GM12891 (cell line): Measurements from ENCODE around the gene SPTAN1.

Source experiments
- PAX5 ChIP-seq: IDR thresholded peaks from 2 replicates; pipeline ENCODE4 v1.6.1; 2011; ENCODE audit warnings: low read length, moderate library complexity, mild to moderate bottlenecking; ENCODE audit not compliant: insufficient read depth, severe bottlenecking
- POLR2A ChIP-seq: IDR thresholded peaks from 2 replicates; pipeline ENCODE4 v1.6.1; 2011; ENCODE audit warnings: low read depth, low read length, control low read depth
- POLR2AphosphoS5 ChIP-seq: IDR thresholded peaks from 2 replicates; pipeline ENCODE4 v1.6.1; 2011; ENCODE audit warnings: low read depth, low read length, control low read depth
- POU2F2 ChIP-seq: IDR thresholded peaks from 2 replicates; pipeline ENCODE4 v1.6.1; 2011; ENCODE audit warnings: low read depth, mild to moderate bottlenecking, control low read depth, low read length, moderate library complexity
- SPI1 ChIP-seq: IDR thresholded peaks from 2 replicates; pipeline ENCODE4 v1.6.1; 2011; ENCODE audit warnings: low read depth, low read length, control low read depth
- TAF1 ChIP-seq: IDR thresholded peaks from 2 replicates; pipeline ENCODE4 v1.6.1; 2011; ENCODE audit warnings: low read depth, low read length, control low read depth

DNA sequence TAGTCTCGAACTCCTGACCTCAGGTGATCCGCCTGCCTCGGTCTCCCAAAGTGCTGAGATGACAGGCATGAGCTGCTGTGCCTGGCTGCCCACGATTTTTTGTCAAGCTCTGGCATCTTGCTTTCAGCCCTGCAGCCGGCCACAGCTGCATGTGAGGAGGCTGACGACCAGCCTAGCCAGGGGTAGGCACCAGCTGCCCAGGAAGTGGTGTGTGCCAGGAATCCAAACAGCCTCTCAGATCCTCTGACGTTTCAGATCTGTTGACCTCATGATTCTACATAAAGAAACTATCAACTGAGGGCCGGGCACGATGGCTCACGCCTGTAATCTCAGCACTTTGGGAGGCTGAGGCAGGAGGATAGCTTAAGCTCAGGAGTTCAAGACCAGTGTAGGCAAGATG is 85.3 kb downstream of the SPTAN1 start:
- TF ChIP-seq POLR2A: no peak
- TF ChIP-seq POLR2AphosphoS5: no peak
- no peak for TF ChIP-seq TAF1
- no peak for TF ChIP-seq PAX5
- TF ChIP-seq SPI1: no peak
- no peak for TF ChIP-seq POU2F2
